ENCODE results near the gene EMID1.
A peak's percentile ranks its signal among the peaks of the same experiment; 100 is the strongest.

EMID1 gene

GRCh38 chr22:29307596-29308147, 102.0 kb downstream of the EMID1 start:
- Histone ChIP-seq H3K27ac (ENCODE audit: poor library complexity, severe bottlenecking) (peak overlapping the region; percentile 76), H3K36me3 (ENCODE audit: low read depth) (no peaks in the 10 kb centered on the region), H3K4me1 (ENCODE audit: insufficient read depth, poor library complexity, severe bottlenecking) (peaks cover 22% of the 10 kb centered on the region), H3K4me3 (ENCODE audit: severe bottlenecking) (peak overlapping the region; percentile 60), H3K9me3 (ENCODE audit: severe bottlenecking) (no peaks in the 10 kb centered on the region), H3K27me3 (ENCODE audit: insufficient read depth, poor library complexity, severe bottlenecking) (no peaks in the 10 kb centered on the region)
- ATAC-seq (ENCODE audit: low read depth): no peak
- no peak for DNase-seq (ENCODE audit: low spot score)
- TF ChIP-seq CTCF (IDR thresholded peaks at IDR 0.05; ENCODE audit: poor library complexity, severe bottlenecking): no peak

- no peak for ATAC-seq (ENCODE audit: low read depth)
- Histone ChIP-seq H3K27ac (ENCODE audit: poor library complexity, severe bottlenecking) (peak overlapping the region; percentile 76), H3K4me1 (ENCODE audit: insufficient read depth, poor library complexity, severe bottlenecking) (peaks cover 22% of the 10 kb centered on the region), H3K36me3 (ENCODE audit: low read depth) (no peaks in the 10 kb centered on the region), H3K27me3 (ENCODE audit: insufficient read depth, poor library complexity, severe bottlenecking) (peaks cover 2% of the 10 kb centered on the region), H3K4me3 (ENCODE audit: severe bottlenecking) (no peak overlapping the region), H3K9me3 (ENCODE audit: severe bottlenecking) (no peaks in the 10 kb centered on the region)
- no peak for TF ChIP-seq CTCF (IDR thresholded peaks at IDR 0.05; ENCODE audit: poor library complexity, severe bottlenecking)
- peak; percentile 64 for DNase-seq (ENCODE audit: low spot score)
These were observed 102.6 kb downstream of the EMID1 start for GRCh38 chr22:29308148-29308790.

- ATAC-seq (ENCODE audit: low read depth) (peak; percentile 28; the same call in 2 of the 3 replicates), DNase-seq (ENCODE audit: low spot score) (peak; percentile 75)
- no peaks in the 10 kb centered on the region for H3K36me3 ChIP-seq (ENCODE audit: low read depth)
- peaks cover 8% of the 10 kb centered on the region for H3K27me3 ChIP-seq (ENCODE audit: insufficient read depth, poor library complexity, severe bottlenecking)
- peaks cover 22% of the 10 kb centered on the region for H3K4me1 ChIP-seq (ENCODE audit: insufficient read depth, poor library complexity, severe bottlenecking)
- TF ChIP-seq CTCF (IDR thresholded peaks at IDR 0.05; ENCODE audit: poor library complexity, severe bottlenecking): no peak
- no peaks in the 10 kb centered on the region for H3K9me3 ChIP-seq (ENCODE audit: severe bottlenecking)
- no peak overlapping the region for H3K4me3 ChIP-seq (ENCODE audit: severe bottlenecking)
- peak overlapping the region; percentile 76 for H3K27ac ChIP-seq (ENCODE audit: poor library complexity, severe bottlenecking)
These were observed 103.1 kb downstream of the EMID1 start for GRCh38 chr22:29308791-29309262.

Data from RWPE2 (cell line).